PC-9 (cell line): Measurements from ENCODE around the gene MUCL3. TPM values are rescaled to one million over a fixed set of nuclear protein-coding genes. Genes with fewer than 3 reads are reported as not detected.
"Not testable (repeated sequence)": the region's sequence is repeated elsewhere in the genome, so short reads cannot be mapped to it uniquely, and the experiment has no call there.

Experiments
- BruUV-seq: library from RNA; stranded (reverse); fragments of 400-500 nt; replicated peaks from 2 replicates; lab custom pipeline; 2021; lab: Mats Ljungman, UMichigan
- CTCF ChIA-PET: fragments of 300-600 bp; sonication (Branson Sonifier 250); formaldehyde crosslinking; loops from one replicate; lab custom pipeline; 2022; ENCODE audit warnings: antibody characterized with exemption; lab: Charles Lee
- POLR2A ChIA-PET: fragments of 300-600 bp; sonication (Branson Sonifier 250); formaldehyde crosslinking; loops from one replicate; lab custom pipeline; 2022; ENCODE audit warnings: antibody characterized with exemption; ENCODE audit not compliant: unreplicated experiment; lab: Charles Lee
- DNase-seq, 2 experiments: peaks; one replicate each; pipeline versions ENCODE4 v3.0.0 to v3.0.0-alpha.2; 2015 to 2022; ENCODE audit warnings: mixed read lengths in 1 of 2
- H2AFZ ChIP-seq: fragments of 200-600 bp; sonication (generic); 2 replicates; pipeline ENCODE4 v1.8.1; 2017; ENCODE audit warnings: antibody characterized with exemption
- H3F3A ChIP-seq: fragments of 200-600 bp; sonication (generic); 2 replicates; pipeline ENCODE4 v1.8.1; 2017; ENCODE audit warnings: antibody characterized with exemption, mild to moderate bottlenecking, low read depth; ENCODE audit not compliant: insufficient read depth
- H3K27ac ChIP-seq: fragments of 200-600 bp; sonication (generic); 2 replicates; pipeline ENCODE4 v1.6.1; 2016; ENCODE audit warnings: mixed run types
- H3K27me3 ChIP-seq: fragments of 200-600 bp; sonication (generic); 2 replicates; pipeline ENCODE4 v1.6.1; 2016; ENCODE audit warnings: low read depth, mixed run types; ENCODE audit not compliant: insufficient read depth
- H3K36me3 ChIP-seq: fragments of 200-600 bp; sonication (generic); 2 replicates; pipeline ENCODE4 v1.6.1; 2016; ENCODE audit warnings: low read depth, mixed run types
- H3K4me1 ChIP-seq: fragments of 200-600 bp; sonication (generic); replicated peaks from 2 replicates; pipeline ENCODE4 v1.6.1; 2016; ENCODE audit warnings: mixed run types; ENCODE audit not compliant: insufficient read depth
- H3K4me2 ChIP-seq: fragments of 200-600 bp; sonication (generic); 2 replicates; pipeline ENCODE4 v1.6.1; 2017; ENCODE audit warnings: mixed run types
- H3K4me3 ChIP-seq: fragments of 200-600 bp; sonication (generic); 2 replicates; pipeline ENCODE4 v1.6.1; 2016; ENCODE audit warnings: mixed run types
- H3K79me2 ChIP-seq: fragments of 200-600 bp; sonication (generic); 2 replicates; pipeline ENCODE4 v1.6.1; 2017; ENCODE audit warnings: low read depth, mixed run types
- H3K9me2 ChIP-seq: fragments of 200-600 bp; sonication (generic); 2 replicates; pipeline ENCODE4 v1.8.1; 2017; ENCODE audit warnings: mild to moderate bottlenecking; ENCODE audit not compliant: insufficient read depth
- H3K9me3 ChIP-seq: fragments of 200-600 bp; sonication (generic); 2 replicates; pipeline ENCODE4 v1.8.1; 2016; ENCODE audit warnings: low read depth; ENCODE audit not compliant: insufficient read depth
- H4K20me1 ChIP-seq: fragments of 200-600 bp; sonication (generic); 2 replicates; pipeline ENCODE4 v1.8.1; 2017; ENCODE audit not compliant: insufficient read depth
- EZH2 ChIP-seq: fragments of 200-600 bp; sonication (generic); IDR thresholded peaks from 2 replicates; pipeline ENCODE4 v1.8.0; 2017; ENCODE audit warnings: antibody characterized with exemption, low read depth
- intact Hi-C: fragments of 100-400 bp; cut with micrococcal nuclease; formaldehyde crosslinking; loops from one replicate; pipeline ENCODE4 v1.10.0; 2022; ENCODE audit not compliant: unreplicated experiment
- total RNA-seq: library from RNA; stranded (reverse); gene quantifications from 2 replicates; pipeline ENCODE4 v1.2.3, GENCODE V29; 2021
- TF ChIP-seq, protein P1 (sequence below): fragments of 200-600 bp; sonication (generic); conservative IDR thresholded peaks from 2 replicates; pipeline ENCODE4 v1.6.1; 2017; ENCODE audit warnings: mixed run types, antibody characterized with exemption, mild to moderate bottlenecking, moderate library complexity

The MUCL3 gene
- total RNA-seq, 1 experiment from 2014 or later: not detected

DNA sequence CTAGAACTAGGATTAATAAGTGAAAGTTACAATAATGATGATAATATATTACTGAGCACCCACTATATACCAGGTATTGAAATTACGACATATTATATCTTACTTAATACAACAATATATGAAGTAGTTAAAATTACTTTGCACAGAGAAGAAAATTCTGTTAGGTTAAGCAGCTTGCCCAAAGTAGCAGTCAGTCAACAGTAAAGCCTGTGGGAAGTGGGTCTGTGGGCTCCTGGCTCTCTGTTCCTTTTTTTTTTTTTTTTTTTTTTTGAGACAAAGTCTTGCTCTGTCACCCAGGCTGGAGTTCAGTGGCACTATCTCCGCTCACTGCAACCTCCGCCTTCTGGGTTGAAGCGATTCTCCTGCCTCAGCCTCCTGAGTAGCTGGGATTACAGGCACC lies 37.5 kb upstream of the MUCL3 start:
- no peak overlapping the region for H3K4me3 ChIP-seq
- ChIA-PET POLR2A (no interaction called here), CTCF (interaction anchor here (0.7 kb wide), 1 partner anchor 74 kb away, joined by 6 read pairs; no protein-coding TSS in a partner anchor)
- DNase-seq: no peak
- no peak overlapping the region for H3K27ac ChIP-seq
- no peaks in the 10 kb centered on the region for H3K79me2 ChIP-seq
- no peak overlapping the region for H2AFZ ChIP-seq
- intact Hi-C loops: no loop called here
- no peaks in the 10 kb centered on the region for H3K4me1 ChIP-seq
- H3K27me3 ChIP-seq: no peaks in the 10 kb centered on the region
- no peaks in the 10 kb centered on the region for H3K9me3 ChIP-seq
- BruUV-seq: no TSS peak
- peaks cover 50% of the 10 kb centered on the region for H3F3A ChIP-seq
- H3K4me2 ChIP-seq: no peak overlapping the region
- TF ChIP-seq EZH2: no peak
- TF ChIP-seq, protein P1, sequence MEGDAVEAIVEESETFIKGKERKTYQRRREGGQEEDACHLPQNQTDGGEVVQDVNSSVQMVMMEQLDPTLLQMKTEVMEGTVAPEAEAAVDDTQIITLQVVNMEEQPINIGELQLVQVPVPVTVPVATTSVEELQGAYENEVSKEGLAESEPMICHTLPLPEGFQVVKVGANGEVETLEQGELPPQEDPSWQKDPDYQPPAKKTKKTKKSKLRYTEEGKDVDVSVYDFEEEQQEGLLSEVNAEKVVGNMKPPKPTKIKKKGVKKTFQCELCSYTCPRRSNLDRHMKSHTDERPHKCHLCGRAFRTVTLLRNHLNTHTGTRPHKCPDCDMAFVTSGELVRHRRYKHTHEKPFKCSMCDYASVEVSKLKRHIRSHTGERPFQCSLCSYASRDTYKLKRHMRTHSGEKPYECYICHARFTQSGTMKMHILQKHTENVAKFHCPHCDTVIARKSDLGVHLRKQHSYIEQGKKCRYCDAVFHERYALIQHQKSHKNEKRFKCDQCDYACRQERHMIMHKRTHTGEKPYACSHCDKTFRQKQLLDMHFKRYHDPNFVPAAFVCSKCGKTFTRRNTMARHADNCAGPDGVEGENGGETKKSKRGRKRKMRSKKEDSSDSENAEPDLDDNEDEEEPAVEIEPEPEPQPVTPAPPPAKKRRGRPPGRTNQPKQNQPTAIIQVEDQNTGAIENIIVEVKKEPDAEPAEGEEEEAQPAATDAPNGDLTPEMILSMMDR: no peak
- H4K20me1 ChIP-seq: no peaks in the 10 kb centered on the region; the same call in 1 of the 2 replicates
- no peaks in the 10 kb centered on the region for H3K9me2 ChIP-seq
- no peaks in the 10 kb centered on the region for H3K36me3 ChIP-seq

DNA sequence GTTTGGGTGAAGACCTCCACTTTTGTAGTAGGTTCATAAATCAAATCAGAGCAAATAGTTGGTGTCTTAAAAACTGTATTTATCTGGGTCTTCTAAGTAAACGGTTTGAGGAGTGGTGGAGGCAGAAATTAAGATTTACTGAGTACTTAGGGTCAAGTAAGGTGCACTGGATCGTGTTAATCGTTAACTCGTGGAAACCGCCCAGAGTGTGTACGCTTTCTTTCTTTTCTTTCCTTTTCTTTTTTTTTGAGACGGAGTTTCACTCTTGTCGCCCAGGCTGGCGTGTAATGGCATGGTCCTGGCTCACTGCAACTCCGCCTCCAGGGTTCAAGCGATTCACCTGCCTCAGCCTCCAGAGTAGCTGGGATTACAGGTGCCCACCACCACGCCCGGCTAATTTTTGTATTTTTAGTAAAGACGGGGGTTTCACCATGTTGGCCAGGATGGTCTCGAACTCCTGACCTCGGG lies 33.4 kb upstream of the MUCL3 start:
- H3K27ac ChIP-seq: peak overlapping the region; percentile 43
- H3K4me1 ChIP-seq, H3K9me3 ChIP-seq, H3K27me3 ChIP-seq, H4K20me1 ChIP-seq, H3K79me2 ChIP-seq, BruUV-seq, intact Hi-C loops, H3K9me2 ChIP-seq, H3K36me3 ChIP-seq, DNase-seq: not testable (repeated sequence)
- CTCF ChIA-PET: interaction anchor here (0.9 to 1.6 kb wide), 4 partner anchors 13 to 173 kb away, joined by 3 to 6 read pairs (median 5); no protein-coding TSS in a partner anchor
- peak overlapping the region; percentile 23 for H2AFZ ChIP-seq
- H3K4me2 ChIP-seq: peak overlapping the region; percentile 60
- POLR2A ChIA-PET: interaction anchor here (0.5 to 0.8 kb wide), 6 partner anchors 24 to 414 kb away, joined by 3 to 10 read pairs (median 4); partner anchors contain the start of gene IER3
- H3F3A ChIP-seq: peaks cover 29% of the 10 kb centered on the region
- peak overlapping the region; percentile 34; the same call in 1 of the 2 replicates for H3K4me3 ChIP-seq

DNA sequence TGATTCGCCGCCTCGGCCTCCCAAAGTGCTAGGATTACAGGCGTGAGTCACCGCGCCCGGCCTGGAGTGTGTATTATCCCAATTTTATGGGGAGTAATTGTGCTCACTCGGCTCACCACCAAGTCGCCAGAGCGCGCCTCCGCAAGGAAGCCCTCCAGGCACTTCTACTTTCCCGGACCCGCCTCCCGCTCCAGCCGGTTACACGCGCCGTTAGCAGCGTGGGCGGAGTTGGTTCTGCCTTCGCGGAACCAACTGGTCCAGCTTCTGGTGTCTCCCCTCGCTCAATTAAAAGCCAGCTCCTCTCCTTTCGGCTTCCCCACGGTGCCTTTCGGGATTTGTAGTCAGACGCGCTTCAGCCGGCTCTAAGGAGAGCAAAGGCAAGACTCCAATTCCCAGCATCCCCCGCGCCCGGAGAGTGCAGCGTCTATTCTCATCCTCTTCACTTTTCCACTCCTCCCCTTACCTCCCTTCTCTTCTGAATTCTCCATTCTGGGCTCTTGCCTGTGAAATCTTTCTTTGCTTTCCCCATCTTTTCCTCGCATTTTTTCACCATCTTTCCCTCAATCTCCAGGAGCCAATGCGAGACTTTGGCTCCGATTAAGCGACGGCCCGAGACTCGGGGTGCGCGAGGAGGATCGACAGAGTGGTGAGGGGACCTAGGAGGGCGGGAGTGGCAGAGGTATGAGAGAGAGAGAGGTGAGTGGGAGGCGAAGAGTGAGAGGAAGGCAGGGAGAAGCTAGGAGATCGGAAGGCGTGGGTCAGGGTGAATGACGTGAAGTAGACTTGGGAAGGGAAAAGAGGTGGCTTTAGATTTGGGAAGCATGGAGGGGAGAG lies 32.8 kb upstream of the MUCL3 start, which contains the start of gene GTF2H4:
GTF2H4 (plus strand) TSS at position 450 of the 834 bp plus-strand sequence.
- H3K4me1 ChIP-seq: peaks cover 7% of the 10 kb centered on the region
- H3K79me2 ChIP-seq: peaks cover 9% of the 10 kb centered on the region
- peaks cover 32% of the 10 kb centered on the region for H3F3A ChIP-seq
- H3K4me2 ChIP-seq: peak within 1 kb of the TSS; percentile 99
- no peak for TF ChIP-seq EZH2
- TF ChIP-seq, protein P1: no peak
- H2AFZ ChIP-seq: peak within 1 kb of the TSS; percentile 100
- peak; percentile 97 to 98 for DNase-seq
- H3K27ac ChIP-seq: peak within 1 kb of the TSS; percentile 43
- H3K9me2 ChIP-seq: no peaks in the 10 kb centered on the region
- no peaks in the 10 kb centered on the region for H3K27me3 ChIP-seq
- peak within 1 kb of the TSS; percentile 100 for H3K4me3 ChIP-seq
- CTCF ChIA-PET: interaction anchor here (0.6 to 1.6 kb wide), 6 partner anchors 14 to 172 kb away, joined by 3 to 7 read pairs (median 6); no protein-coding TSS in a partner anchor
- intact Hi-C loops: no loop called here
- no TSS peak for BruUV-seq
- POLR2A ChIA-PET: interaction anchor here (0.5 to 0.8 kb wide), 8 partner anchors 25 to 414 kb away, joined by 3 to 10 read pairs (median 4); partner anchors contain the start of gene IER3
- H3K36me3 ChIP-seq: 0 out of 2 replicates have a peak, but pooled peaks cover 3% of the 10 kb centered on the region
- no peaks in the 10 kb centered on the region for H4K20me1 ChIP-seq
- no peaks in the 10 kb centered on the region for H3K9me3 ChIP-seq
